HTERT RPE-1 (cell line): Measurements from ENCODE around the gene DNAJB13.
"Not testable (repeated sequence)": the region's sequence is repeated elsewhere in the genome, so short reads cannot be mapped to it uniquely, and the experiment has no call there.

Source experiments
- in situ Hi-C: fragments of 300-500 bp; cut with MboI; formaldehyde crosslinking; loops from 4 replicates; pipeline ENCODE4 v1.14.3; 2020; ENCODE audit warnings: low sequenced_read_pairs

The DNAJB13 gene

GRCh38 chr11:73976451-73977151 lies 25.8 kb downstream of the DNAJB13 start:
- in situ Hi-C loops = no loop called here

GRCh38 chr11:73977856-73978519 lies 27.2 kb downstream of the DNAJB13 start:
- in situ Hi-C loops = no loop called here

GRCh38 chr11:73978576-73979086 lies 27.8 kb downstream of the DNAJB13 start:
- in situ Hi-C loops = no loop called here

GRCh38 chr11:73980001-73980961 lies 29.5 kb downstream of the DNAJB13 start:
- in situ Hi-C loops = no loop called here

- in situ Hi-C loops = no loop called here
These were observed 30.4 kb downstream of the DNAJB13 start for GRCh38 chr11:73981051-73981805.

GRCh38 chr11:73982595-73982989 lies 31.8 kb downstream of the DNAJB13 start, which contains the start of gene UCP2:
Gene UCP2 (minus strand): TSS chr11:73982843. CDS start chr11:73978378, 4,465 bp downstream.
- in situ Hi-C loops = no loop called here

GRCh38 chr11:73982990-73983740 lies 32.3 kb downstream of the DNAJB13 start:
- in situ Hi-C loops = no loop called here

- in situ Hi-C loops = no loop called here
These were observed 33.1 kb downstream of the DNAJB13 start for GRCh38 chr11:73983741-73984538.

GRCh38 chr11:73985661-73986060 lies 34.8 kb downstream of the DNAJB13 start:
- in situ Hi-C loops = not testable (repeated sequence)

- in situ Hi-C loops = no loop called here
These were observed 37.4 kb downstream of the DNAJB13 start for GRCh38 chr11:73988227-73988626.

GRCh38 chr11:73989156-73989555 lies 38.3 kb downstream of the DNAJB13 start:
- in situ Hi-C loops = no loop called here

- in situ Hi-C loops = no loop called here
These were observed 39.9 kb downstream of the DNAJB13 start for GRCh38 chr11:73990730-73991129.

GRCh38 chr11:73991471-73992006 lies 40.7 kb downstream of the DNAJB13 start:
- in situ Hi-C loops = no loop called here

GRCh38 chr11:73995247-73995646 lies 44.4 kb downstream of the DNAJB13 start:
- in situ Hi-C loops = no loop called here

GRCh38 chr11:73995731-73996130 lies 44.9 kb downstream of the DNAJB13 start:
- in situ Hi-C loops = no loop called here

- in situ Hi-C loops = no loop called here
These were observed 45.4 kb downstream of the DNAJB13 start for GRCh38 chr11:73996161-73996747.

- in situ Hi-C loops = no loop called here
These were observed 46.4 kb downstream of the DNAJB13 start for GRCh38 chr11:73997120-73997770.
